Measurements from ENCODE around the gene MCMBP.
"Not testable (repeated sequence)": the region's sequence is repeated elsewhere in the genome, so short reads cannot be mapped to it uniquely, and the experiment has no call there.

The MCMBP gene

GRCh38 chr10:119827430-119827829 is 45.2 kb downstream of the MCMBP start:
- DNase-seq = no peak

GRCh38 chr10:119826771-119827170 is 45.9 kb downstream of the MCMBP start:
- no peak for DNase-seq

DNA sequence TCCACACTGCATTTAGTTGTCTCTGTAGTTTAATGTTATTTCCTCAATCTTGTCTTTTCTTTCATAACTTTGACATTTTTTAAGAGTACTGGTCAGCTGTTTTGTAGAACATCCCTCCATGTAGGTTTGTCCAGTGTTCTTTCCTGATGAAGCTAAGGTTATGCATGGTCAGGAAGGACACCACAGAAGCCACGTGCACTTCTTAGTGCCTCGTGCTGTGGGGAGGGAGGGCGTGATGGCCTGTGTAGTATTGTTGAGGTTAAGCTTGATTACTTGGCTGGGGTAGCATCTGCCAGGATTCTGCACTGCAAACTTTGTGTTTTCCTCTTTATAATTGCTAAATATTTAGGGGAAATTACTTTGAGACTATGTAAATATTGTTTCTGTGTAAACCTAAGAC is 48.3 kb downstream of the MCMBP start:
- DNase-seq = no peak

GRCh38 chr10:119821182-119821581 is 51.5 kb downstream of the MCMBP start:
- no peak for DNase-seq

DNA sequence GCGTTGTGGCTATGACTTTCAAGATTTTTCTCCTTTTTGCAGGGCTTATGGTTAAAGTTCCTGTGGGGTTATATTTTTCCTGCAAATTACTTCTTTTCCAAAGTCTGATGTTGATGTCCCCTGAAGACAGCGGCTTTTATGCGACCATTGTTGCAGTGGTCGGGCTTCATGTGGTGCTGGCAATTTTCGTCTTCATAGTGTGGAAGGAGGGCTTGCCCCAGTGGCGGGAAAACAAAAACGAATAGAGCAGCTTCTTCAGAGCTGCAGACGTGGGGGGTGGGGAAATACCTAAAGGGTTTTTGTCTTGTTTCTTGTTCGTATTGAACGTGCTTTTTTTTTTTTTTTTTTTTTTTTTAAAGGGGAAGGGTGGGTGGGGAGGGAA is 53.8 kb downstream of the MCMBP start:
- DNase-seq = no peak

DNA sequence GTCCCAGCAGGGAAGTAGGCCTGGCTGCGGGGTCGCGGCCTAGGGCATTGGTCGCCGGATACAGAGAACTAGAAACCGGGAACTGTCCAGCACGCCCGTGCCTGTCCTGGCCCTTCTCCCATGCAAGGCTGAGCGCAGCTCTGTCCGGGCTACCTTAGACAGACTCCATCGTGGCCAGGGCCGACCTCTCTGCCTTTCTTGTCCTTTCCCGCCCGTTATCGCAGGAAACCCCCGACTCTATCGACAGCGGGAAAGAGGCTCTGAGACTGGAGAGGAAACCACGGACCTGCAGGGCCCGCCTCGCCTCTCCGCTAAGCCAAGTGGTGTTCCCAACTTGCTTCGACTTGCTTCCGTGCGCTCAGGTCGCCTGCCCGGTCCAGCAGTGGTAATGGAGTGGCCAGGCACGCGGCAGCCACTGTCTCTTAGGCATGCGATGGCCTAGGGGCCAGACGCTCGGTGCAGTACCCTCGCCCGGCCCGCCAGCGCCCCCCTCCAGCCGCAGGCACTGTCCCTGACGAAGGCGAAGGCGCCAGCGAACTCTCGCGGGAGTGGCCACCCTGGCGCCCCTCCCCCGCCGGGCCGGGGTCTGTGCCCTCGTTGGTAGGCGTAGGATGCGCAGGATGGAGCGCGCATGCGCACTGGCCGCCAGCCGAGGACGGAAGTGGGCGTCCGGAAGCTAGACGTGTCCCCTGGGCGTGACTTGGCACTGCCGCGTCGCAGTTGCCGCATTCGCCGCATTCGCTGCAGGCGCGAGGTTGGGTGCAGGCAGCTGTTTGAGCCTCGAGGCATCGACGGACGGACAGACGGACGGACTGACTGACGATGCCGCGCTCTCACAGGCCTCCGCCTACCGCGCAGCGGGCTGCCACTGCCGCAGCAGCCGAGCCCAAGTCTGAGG is 54.4 kb downstream of the MCMBP start:
- DNase-seq = no peak

- no peak for DNase-seq
Measured at GRCh38 chr10:119815671-119816070, 57.0 kb downstream of the MCMBP start.

DNA sequence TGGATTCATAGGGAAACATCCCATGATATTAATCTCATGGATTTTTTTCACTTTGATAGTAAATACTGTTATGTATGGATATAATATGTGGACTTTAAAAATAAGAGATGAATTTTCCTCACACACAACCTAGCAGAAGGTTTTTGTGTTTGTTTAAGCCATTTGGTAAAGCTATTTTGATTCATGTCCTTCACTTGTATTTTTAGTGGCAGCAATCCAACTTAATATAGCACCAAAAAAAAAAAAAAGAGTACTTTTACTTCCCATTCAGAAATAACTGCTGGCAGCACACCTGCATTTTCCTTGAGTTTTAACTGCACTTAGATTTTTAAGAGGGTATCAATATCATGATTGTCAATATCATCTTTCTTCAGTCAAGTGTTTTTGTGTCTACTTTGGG is 60.0 kb downstream of the MCMBP start:
- DNase-seq = peak; percentile 64

GRCh38 chr10:119811122-119811521 is 61.5 kb downstream of the MCMBP start:
- no peak for DNase-seq

DNA sequence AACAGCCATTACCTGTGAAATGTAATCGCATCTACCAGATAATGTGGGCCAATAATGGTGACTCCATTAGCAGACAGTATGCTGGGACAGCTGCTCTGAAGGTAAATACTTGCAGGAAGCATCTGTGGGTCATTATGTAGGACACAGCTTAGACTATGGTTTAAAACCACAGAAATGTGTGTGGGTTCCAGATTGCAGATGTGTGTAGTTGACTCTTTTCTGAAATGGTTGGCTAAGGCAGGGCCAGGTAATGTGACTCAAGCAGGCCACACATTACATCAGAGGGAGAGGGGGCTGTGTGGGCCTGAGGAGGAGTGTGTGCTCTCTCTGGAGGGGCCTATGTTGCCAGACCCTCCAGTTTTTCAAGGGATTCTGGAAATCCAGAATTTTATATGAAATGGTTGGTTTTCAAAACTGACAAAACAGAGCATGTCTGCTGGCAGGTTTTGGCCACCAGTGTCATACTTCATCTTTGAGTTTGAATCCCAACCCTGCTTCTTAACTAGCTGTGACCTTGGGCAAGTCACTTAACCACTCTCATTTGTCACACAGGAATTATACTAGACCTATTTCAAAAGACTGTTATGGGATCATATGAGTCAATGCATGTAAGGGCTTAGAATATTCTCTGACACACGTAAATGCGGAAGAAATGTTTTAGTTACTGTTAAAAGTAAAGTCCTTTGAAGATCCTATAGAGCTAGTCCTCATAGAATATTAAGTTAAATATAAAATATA is 64.5 kb downstream of the MCMBP start:
- peak; percentile 19 for DNase-seq

DNA sequence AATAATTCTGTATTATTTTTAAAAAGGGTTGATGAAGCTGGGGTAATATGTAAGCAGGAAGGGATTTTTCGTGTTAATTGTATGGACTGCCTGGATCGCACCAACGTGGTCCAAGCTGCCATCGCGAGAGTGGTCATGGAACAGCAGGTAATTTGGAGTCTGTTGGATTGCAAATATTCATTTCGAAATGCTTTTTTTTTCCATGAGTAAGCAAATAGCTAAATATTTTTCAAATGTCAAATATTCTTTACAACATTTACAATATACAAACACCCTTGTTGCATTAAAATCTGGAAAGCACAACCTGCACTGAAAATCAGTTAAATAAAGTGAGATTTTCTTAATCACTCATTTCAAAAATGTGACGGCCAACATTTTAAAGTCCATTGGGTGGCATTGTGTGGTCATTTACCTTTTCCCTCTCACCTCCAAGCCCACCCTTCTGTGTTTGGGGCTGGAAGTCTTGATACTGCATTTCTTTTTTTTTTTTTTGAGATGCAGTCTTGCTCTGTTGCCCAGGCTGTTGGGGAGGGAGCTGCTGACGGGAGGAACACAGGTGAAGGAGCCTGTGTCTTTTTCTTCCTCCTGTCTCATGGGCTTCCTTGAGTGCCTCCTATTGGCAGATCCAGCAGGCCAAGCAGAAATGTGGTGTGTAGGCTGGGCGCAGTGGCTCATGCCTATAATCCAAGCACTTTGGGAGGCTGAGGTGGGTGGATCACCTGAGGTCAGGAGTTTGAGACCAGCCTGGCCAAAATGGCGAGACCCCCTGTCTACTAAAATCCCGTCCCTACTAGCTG is 66.1 kb downstream of the MCMBP start:
- no peak for DNase-seq

GRCh38 chr10:119805702-119806230 is 66.9 kb downstream of the MCMBP start:
- no peak for DNase-seq

- no peak for DNase-seq
Measured at GRCh38 chr10:119803264-119803663, 69.4 kb downstream of the MCMBP start.

GRCh38 chr10:119801998-119802538 is 70.6 kb downstream of the MCMBP start:
- no peak for DNase-seq

- DNase-seq = peak; percentile 7
Measured at GRCh38 chr10:119801176-119801575, 71.5 kb downstream of the MCMBP start.

- DNase-seq = no peak
Measured at GRCh38 chr10:119796039-119796438, 76.6 kb downstream of the MCMBP start.

DNA sequence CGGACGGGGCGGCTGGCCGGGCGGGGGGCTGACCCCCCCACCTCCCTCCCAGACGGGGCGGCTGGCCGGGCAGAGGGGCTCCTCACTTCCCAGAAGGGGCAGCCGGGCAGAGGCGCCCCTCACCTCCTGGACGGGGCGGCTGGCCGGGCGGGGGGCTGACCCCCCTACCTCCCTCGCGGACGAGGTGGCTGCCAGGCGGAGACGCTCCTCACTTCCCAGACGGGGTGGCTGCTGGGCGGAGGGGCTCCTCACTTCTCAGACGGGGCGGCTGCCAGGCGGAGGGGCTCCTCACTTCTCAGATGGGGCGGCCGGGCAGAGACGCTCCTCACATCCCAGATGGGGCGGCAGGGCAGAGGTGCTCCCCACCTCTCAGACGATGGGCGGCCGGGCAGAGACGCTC is 77.5 kb downstream of the MCMBP start:
- DNase-seq = not testable (repeated sequence)

DNA sequence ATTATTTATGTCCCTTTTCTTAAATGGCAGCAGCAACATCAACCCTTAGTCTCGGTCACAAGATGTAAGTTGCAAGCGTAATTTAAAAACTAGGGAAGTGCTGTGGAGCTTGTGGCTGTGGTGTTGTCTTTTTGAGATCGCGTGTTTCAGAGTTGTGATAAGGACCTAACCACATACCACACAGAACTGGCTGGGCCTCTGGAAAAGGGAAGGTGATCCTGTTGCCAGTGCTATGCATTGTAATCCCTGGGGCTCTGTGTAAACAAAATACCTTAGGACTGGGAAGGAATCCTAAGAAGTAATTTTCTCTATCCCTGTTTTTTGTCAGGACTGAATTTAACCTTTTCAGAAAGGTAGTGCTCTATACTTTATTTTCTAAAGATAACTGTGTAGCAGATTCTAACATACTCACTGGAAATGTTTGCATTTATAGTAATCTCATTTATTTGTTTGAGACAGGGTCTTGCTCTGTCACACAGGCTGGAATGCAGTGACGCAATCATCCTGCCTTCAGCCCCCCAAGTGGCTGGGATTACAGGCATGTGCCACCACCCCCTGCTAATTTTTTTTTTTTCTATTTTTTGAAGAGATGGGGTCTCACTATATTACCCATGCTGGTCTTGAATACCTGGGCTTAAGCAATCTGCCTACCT is 86.4 kb downstream of the MCMBP start:
- no peak for DNase-seq

- peak; percentile 51 for DNase-seq
Measured at GRCh38 chr10:119784340-119785067, 88.1 kb downstream of the MCMBP start.

GRCh38 chr10:119783665-119784027 is 89.0 kb downstream of the MCMBP start:
- DNase-seq = no peak

GRCh38 chr10:119782981-119783664 is 89.5 kb downstream of the MCMBP start:
- DNase-seq = no peak
